ENCODE measurements around the gene ERV3-1.
A peak's percentile ranks its signal among the peaks of the same experiment; 100 is the strongest.
"Not testable (repeated sequence)": the region's sequence is repeated elsewhere in the genome, so short reads cannot be mapped to it uniquely, and the experiment has no call there.

The ERV3-1 gene, protein sequence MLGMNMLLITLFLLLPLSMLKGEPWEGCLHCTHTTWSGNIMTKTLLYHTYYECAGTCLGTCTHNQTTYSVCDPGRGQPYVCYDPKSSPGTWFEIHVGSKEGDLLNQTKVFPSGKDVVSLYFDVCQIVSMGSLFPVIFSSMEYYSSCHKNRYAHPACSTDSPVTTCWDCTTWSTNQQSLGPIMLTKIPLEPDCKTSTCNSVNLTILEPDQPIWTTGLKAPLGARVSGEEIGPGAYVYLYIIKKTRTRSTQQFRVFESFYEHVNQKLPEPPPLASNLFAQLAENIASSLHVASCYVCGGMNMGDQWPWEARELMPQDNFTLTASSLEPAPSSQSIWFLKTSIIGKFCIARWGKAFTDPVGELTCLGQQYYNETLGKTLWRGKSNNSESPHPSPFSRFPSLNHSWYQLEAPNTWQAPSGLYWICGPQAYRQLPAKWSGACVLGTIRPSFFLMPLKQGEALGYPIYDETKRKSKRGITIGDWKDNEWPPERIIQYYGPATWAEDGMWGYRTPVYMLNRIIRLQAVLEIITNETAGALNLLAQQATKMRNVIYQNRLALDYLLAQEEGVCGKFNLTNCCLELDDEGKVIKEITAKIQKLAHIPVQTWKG
- 6.2 to 10.6 reads per million in 2 donors for total RNA-seq

GRCh38 chr7:65006094-65006992 is at the start of gene ERV3-1:
Gene ERV3-1 (minus strand): TSS chr7:65006687. CDS start chr7:64993026, 13,661 bp downstream.
- peak; percentile 83 for DNase-seq

DNA sequence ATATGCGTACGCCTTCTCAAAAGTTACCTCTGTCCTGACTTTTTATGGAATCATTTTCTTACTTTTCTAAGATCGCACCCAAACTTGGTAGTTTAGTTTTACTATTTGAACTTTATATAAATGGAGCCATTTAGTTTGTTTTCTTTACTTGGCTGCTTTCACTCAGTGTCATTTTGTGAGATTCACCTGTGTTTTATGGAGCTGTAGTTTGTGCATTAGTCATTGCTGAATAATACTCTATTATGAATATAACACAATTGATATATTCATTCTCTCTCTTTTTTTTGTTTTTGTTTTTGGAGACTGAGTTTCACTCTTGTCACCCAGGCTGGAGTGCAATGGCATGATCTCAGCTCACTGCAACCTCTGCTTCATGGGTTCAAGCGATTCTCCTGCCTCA is 49.3 kb upstream of the ERV3-1 start:
- DNase-seq = not testable (repeated sequence)

DNA sequence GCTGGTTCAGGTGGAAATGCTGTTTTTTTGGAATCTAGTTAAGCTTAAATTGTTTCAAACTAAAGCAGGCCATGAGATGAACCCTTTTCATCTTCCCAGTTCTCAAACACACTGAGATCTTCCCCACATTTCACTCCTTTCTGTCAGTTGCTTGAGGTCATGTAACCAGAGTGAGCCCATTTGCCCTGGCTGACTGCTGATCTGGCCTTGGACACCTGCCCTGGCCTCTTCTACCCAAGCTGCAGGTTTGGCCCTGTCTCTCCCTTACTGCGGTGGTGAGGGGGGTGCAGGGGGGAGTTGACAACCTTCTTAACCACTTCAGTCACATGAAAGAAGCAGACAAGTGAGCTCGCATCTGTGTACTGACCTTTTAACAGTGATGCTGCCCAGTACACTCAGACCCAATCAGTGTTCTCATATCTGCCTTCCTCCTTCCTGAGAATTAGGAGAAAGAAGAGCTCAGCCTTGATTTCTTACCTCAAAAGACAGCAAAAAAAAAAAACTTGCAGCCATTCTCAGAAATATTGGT is 48.0 kb upstream of the ERV3-1 start:
- not testable (repeated sequence) for DNase-seq

- not testable (repeated sequence) for DNase-seq
These were observed 45.2 kb upstream of the ERV3-1 start for GRCh38 chr7:65051654-65052053.

DNA sequence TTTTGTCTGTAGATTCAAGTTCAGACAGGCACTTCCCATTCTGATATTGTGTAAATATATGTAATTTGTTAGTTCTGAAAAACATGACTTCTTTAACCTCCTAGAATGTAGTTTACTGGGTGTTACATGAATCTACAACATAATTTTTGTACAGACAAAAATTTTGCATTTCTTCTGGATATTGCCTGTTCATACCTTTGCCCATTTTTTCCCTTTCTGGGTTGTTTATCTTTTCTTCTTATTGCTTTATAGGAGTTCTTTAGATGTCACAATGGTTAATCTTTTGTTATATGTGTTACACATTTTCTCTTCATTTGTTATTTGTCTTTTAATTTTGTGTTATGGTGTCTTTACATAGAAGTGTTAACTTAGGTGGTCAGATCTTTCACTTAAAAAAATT is 44.7 kb upstream of the ERV3-1 start:
- DNase-seq = not testable (repeated sequence)

DNA sequence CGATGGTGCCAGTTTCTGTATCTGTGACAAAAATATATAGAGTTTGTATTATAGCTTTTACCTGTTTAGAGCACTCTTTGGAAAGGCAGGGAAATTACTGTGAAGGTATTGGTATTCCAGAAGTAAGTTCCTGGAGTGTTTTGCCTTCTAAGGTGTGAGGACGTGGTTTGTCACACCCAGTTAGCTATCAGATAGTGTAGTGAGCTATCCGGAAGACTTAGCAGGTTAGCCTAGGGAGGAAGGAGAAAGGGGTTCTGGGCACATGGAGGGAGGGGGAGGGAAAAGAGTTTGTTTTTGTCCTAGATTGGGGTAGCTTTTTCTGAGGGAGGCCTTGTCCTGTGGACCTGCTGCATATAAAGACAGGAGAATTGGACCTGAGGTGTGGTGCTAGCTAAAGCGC is 39.8 kb upstream of the ERV3-1 start:
- not testable (repeated sequence) for DNase-seq

DNA sequence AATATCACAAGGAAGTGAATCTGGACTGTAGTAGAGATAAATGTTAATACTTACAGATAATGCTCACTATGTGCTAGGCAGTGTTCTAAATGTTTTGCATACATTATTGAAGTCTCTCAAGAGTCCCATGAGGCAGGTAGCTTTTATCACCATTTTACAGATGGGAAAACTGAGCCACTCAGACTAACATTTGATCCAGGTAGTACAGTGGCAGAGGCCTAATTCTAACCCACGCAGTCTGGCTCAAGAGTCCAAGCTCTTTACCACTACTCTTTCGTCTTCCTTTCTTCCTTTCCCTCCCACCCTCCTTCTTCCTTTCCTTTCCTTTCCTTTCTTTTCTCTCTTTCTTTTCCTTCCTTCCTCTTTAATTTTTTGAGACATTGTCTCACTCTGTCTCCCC is 39.1 kb upstream of the ERV3-1 start:
- DNase-seq = not testable (repeated sequence)

GRCh38 chr7:65038767-65039166 is 32.3 kb upstream of the ERV3-1 start:
- DNase-seq = peak; percentile 14

DNA sequence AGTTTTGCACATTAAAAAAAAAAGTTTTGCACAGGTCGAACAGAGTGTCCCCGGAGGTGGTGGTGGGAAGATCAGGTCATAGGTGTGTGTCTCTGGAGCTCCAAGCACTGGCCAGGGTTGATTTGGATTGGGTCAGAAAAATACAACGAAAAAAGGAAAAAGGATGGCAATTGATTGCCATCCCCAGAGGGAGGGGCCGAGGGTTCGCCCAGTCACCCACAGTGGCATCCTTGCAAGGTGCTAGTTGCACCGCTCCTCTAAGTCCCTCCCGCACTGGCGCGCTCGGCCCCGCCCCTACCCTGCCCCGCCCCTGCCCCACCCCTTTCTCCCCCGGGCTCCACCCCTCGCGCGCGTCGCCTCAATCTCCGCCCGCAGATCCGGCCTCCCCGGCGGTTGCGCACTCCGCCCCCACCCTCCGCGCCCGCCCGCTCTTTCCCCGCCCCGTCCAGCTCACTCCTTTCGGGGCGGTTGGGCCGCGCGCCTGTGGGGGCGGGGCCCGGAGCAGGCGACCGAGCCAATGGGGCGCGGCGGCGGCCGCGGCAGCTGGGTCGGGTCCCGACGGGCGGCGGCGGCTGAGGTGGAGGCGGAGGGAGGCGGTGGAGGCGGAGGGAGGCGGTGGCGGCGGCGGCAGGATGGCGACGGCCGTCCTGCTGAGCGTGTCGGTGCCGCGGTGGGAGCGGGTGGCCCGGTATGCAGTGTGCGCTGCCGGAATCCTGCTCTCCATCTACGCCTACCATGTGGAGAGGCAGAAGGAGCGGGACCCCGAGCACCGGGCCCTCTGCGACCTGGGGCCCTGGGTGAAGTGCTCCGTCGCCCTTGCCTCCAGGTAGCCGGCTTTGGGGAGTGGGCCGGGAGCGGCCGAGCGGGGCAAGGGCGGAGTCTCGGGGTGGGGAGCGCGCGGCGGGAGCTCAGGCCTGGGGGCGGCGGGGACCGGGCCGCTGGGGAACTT is 31.5 kb upstream of the ERV3-1 start:
- peak; percentile 89 for DNase-seq

- DNase-seq = not testable (repeated sequence)
These were observed 30.0 kb upstream of the ERV3-1 start for GRCh38 chr7:65036526-65036925.

- not testable (repeated sequence) for DNase-seq
These were observed 29.0 kb upstream of the ERV3-1 start for GRCh38 chr7:65035469-65035868.

GRCh38 chr7:65034120-65034782 is 27.8 kb upstream of the ERV3-1 start:
- DNase-seq = not testable (repeated sequence)

DNA sequence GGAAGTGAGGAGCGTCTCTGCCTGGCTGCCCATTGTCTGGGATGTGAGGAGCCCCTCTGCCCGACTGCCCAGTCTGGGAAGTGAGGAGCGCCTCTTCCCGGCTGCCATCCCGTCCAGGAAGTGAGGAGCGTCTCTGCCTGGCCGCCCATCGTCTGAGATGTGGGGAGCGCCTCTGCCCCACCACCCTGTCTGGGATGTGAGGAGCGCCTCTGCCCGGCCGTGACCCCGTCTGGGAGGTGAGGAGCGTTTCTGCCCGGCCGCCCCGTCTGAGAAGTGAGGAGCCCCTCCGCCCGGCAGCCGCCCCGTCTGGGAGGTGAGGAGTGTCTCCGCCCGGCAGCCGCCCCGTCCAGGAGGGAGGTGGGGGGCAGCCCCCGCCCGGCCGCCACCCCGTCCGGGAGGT is 26.9 kb upstream of the ERV3-1 start:
- DNase-seq = not testable (repeated sequence)

- not testable (repeated sequence) for DNase-seq
These were observed 18.5 kb upstream of the ERV3-1 start for GRCh38 chr7:65025023-65025422.

DNA sequence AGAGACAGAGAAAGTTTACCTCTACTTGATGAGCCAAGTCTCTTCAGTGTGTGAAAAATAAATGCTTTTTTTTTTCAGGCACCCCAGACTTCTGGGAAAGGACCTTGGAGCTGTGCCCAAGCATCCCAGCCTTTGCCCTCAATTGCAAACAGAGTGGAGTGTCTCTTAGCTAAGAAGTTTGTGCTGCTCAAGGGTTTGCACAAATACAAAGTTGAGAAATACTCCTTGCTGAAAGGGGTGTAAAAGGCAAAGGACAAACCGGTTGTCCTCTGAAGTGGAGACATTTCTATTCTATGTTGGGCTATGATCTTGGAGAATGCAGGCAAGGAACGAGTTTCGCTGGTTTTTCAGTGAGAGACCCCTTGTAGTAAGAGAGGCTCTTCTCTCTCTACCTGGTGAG is 14.5 kb upstream of the ERV3-1 start:
- DNase-seq = not testable (repeated sequence)

- DNase-seq = not testable (repeated sequence)
These were observed 3.4 kb upstream of the ERV3-1 start for GRCh38 chr7:65009881-65010280.

- DNase-seq = not testable (repeated sequence)
These were observed 2.9 kb upstream of the ERV3-1 start for GRCh38 chr7:65009394-65009793.

GRCh38 chr7:65007036-65007435 is 549 bp upstream of the ERV3-1 start:
- not testable (repeated sequence) for DNase-seq

GRCh38 chr7:65004575-65004974 is 1.9 kb downstream of the ERV3-1 start:
- no peak for DNase-seq

DNA sequence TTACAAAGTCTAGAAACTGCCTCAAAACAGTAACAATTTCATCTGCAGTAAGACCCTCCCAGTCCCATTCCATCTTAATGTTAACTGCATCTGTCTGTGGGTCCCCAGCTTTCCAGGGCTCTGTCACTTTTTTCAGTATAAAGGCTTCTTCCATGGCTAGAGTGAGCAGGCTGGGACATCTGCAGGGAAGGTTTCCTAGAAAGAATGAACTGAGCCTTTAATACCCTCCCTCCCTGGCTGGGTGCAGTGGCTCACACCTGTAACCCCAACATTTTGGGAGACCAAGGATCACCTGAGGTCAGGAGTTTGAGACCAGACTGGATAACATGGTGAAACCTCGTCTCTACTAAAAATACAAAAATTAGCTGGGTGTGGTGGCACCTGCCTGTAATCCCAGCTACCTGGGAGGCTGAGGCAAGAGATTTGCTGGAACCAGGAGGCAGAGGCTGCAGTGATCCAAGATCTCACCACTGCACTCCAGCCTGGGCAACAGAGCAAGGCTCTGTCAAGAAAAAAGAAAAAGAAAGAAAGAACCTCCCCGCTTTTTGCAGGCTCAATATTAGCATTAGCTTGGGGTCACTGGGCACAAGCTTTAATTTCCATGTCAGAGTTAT is 3.4 kb downstream of the ERV3-1 start:
- DNase-seq = no peak
